IMR-90 (cell line): ENCODE measurements around the gene ADGRF5. TPM values are rescaled to one million over a fixed set of nuclear protein-coding genes. Genes with fewer than 3 reads are reported as not detected.
A peak's percentile ranks its signal among the peaks of the same experiment; 100 is the strongest.

Source experiments
- ATAC-seq: fragments of 200-7000 bp; cut with Tn5 transposase; 2 replicates; pipeline ENCODE4 v1.9.1; 2020; ENCODE audit warnings: low read depth, mild to moderate bottlenecking, moderate library complexity
- BruUV-seq: library from RNA; stranded (reverse); fragments of 400-500 nt; replicated peaks from 2 replicates; lab custom pipeline; 2021; lab: Mats Ljungman, UMichigan
- CTCF ChIA-PET: fragments of 300-600 bp; formaldehyde crosslinking; extraction: SDS; loops from one replicate; lab custom pipeline; 2021; ENCODE audit warnings: antibody characterized with exemption; lab: Yijun Ruan, JAX
- POLR2A ChIA-PET: fragments of 300-600 bp; sonication (Branson Sonifier 250); formaldehyde crosslinking; loops from one replicate; lab custom pipeline; 2022; ENCODE audit warnings: antibody characterized with exemption; ENCODE audit not compliant: unreplicated experiment; lab: Charles Lee
- DNase-seq: peaks from one replicate; pipeline ENCODE4 v3.0.0; 2013
- H2AFZ ChIP-seq: replicated peaks from 2 replicates; pipeline ENCODE3; 2013; ENCODE audit warnings: low read length, mild to moderate bottlenecking; ENCODE audit not compliant: poor library complexity
- H2AK5ac ChIP-seq: 2 replicates; pipeline ENCODE4 v1.6.1; 2013; ENCODE audit warnings: low read depth, low read length, inconsistent platforms
- H2AK9ac ChIP-seq: replicated peaks from 2 replicates; pipeline ENCODE3; 2013; ENCODE audit warnings: mild to moderate bottlenecking, low read depth, low read length, moderate library complexity; ENCODE audit not compliant: poor library complexity
- H2BK120ac ChIP-seq: 2 replicates; pipeline ENCODE4 v1.6.1; 2013; ENCODE audit warnings: low read depth, low read length, inconsistent platforms
- H2BK15ac ChIP-seq: 3 replicates; pipeline ENCODE4 v1.6.1; 2013; ENCODE audit warnings: low read depth, low read length, inconsistent platforms
- H2BK20ac ChIP-seq: 2 replicates; pipeline ENCODE4 v1.6.1; 2013; ENCODE audit warnings: low read depth, mild to moderate bottlenecking, inconsistent platforms, low read length, moderate library complexity
- H2BK5ac ChIP-seq: 2 replicates; pipeline ENCODE4 v1.6.1; 2013; ENCODE audit warnings: mild to moderate bottlenecking, low read depth, low read length, inconsistent platforms; ENCODE audit not compliant: poor library complexity, severe bottlenecking
- H3K14ac ChIP-seq: replicated peaks from 2 replicates; pipeline ENCODE4 v1.6.1; 2013; ENCODE audit warnings: low read depth, low read length, inconsistent platforms
- H3K18ac ChIP-seq: 2 replicates; pipeline ENCODE4 v1.6.1; 2013; ENCODE audit warnings: low read depth, low read length, control low read depth
- H3K23ac ChIP-seq: 2 replicates; pipeline ENCODE4 v1.6.1; 2013; ENCODE audit warnings: low read depth, low read length, inconsistent platforms
- H3K27ac ChIP-seq: 2 replicates; pipeline ENCODE4 v1.5.1; 2013; ENCODE audit warnings: mild to moderate bottlenecking, control low read depth, low read length; ENCODE audit not compliant: insufficient read depth
- H3K27me3 ChIP-seq: 2 replicates; pipeline ENCODE4 v1.6.1; 2013; ENCODE audit warnings: low read length; ENCODE audit not compliant: control insufficient read depth, insufficient read depth
- H3K36me3 ChIP-seq: 2 replicates; pipeline ENCODE4 v1.6.1; 2013; ENCODE audit warnings: low read length, mixed read lengths; ENCODE audit not compliant: control insufficient read depth, insufficient read depth
- H3K4ac ChIP-seq: 2 replicates; pipeline ENCODE4 v1.6.1; 2013; ENCODE audit warnings: low read depth, low read length, inconsistent platforms
- H3K4me1 ChIP-seq: 2 replicates; pipeline ENCODE4 v1.6.1; 2013; ENCODE audit warnings: low read length, mixed read lengths; ENCODE audit not compliant: control insufficient read depth, insufficient read depth
- H3K4me2 ChIP-seq: 2 replicates; pipeline ENCODE4 v1.6.1; 2013; ENCODE audit warnings: low read depth, mild to moderate bottlenecking, control low read depth, low read length, moderate library complexity
- H3K4me3 ChIP-seq: 2 replicates; pipeline ENCODE4 v1.5.1; 2013; ENCODE audit warnings: low read depth, mild to moderate bottlenecking, control low read depth, low read length, moderate library complexity; ENCODE audit not compliant: insufficient read depth
- H3K56ac ChIP-seq: 2 replicates; pipeline ENCODE4 v1.6.1; 2013; ENCODE audit warnings: low read length, inconsistent platforms; ENCODE audit not compliant: insufficient read depth; ENCODE audit errors: extremely low read depth
- H3K79me1 ChIP-seq, 2 experiments: 2 replicates each; pipeline ENCODE4 v1.6.1; 2013; ENCODE audit warnings: low read length in 2 of 2, inconsistent platforms in 1 of 2, low read depth in 1 of 2
- H3K9ac ChIP-seq: 2 replicates; pipeline ENCODE4 v1.6.1; 2013; ENCODE audit warnings: low read depth, low read length, control low read depth
- H3K9me1 ChIP-seq: 2 replicates; pipeline ENCODE4 v1.6.1; 2013; ENCODE audit warnings: low read length, inconsistent platforms; ENCODE audit not compliant: insufficient read depth
- H3K9me3 ChIP-seq: 2 replicates; pipeline ENCODE4 v1.6.1; 2013; ENCODE audit warnings: low read length; ENCODE audit not compliant: control insufficient read depth, insufficient read depth
- H4K20me1 ChIP-seq: 2 replicates; pipeline ENCODE4 v1.6.1; 2013; ENCODE audit warnings: low read length, inconsistent platforms; ENCODE audit not compliant: insufficient read depth
- H4K5ac ChIP-seq: 2 replicates; pipeline ENCODE4 v1.6.1; 2013; ENCODE audit warnings: mild to moderate bottlenecking, low read depth, low read length, control low read depth
- H4K8ac ChIP-seq, 2 experiments: 2 replicates each; pipeline ENCODE4 v1.6.1; 2013; ENCODE audit warnings: low read depth in 2 of 2, low read length in 2 of 2, control low read depth in 1 of 2, inconsistent platforms in 1 of 2
- H4K91ac ChIP-seq: 2 replicates; pipeline ENCODE4 v1.6.1; 2013; ENCODE audit warnings: low read depth, low read length, inconsistent platforms; ENCODE audit not compliant: insufficient read depth
- CEBPB ChIP-seq: IDR thresholded peaks from 2 replicates; pipeline ENCODE4 v1.6.1; 2012; ENCODE audit warnings: low read depth, low read length, improper control_type of control experiment
- RAD21 ChIP-seq: IDR thresholded peaks from 2 replicates; pipeline ENCODE4 v1.6.1; 2012; ENCODE audit warnings: low read length, improper control_type of control experiment
- SMC3 ChIP-seq: fragments of 150-350 bp; IDR thresholded peaks from 2 replicates; pipeline ENCODE4 v1.6.1; 2016; ENCODE audit warnings: low read depth, mild to moderate bottlenecking, antibody characterized with exemption, low read length, moderate library complexity
- WGBS, 2 experiments: methylation state at CpG; one replicate each; pipeline versions ENCODE4 v1.1.5 to v1.1.7; 2013; ENCODE audit warnings: missing lambda C conversion rate in 2 of 2; ENCODE audit not compliant: insufficient read length in 1 of 2; ENCODE audit errors: extremely low coverage in 2 of 2; 5-methylcytosine and 5-hydroxymethylcytosine counted together
- dilution Hi-C: fragments of 300-500 bp; cut with HindIII; formaldehyde crosslinking; loops from one replicate; pipeline ENCODE4 v1.14.3; 2018; ENCODE audit warnings: low sequenced_read_pairs; ENCODE audit not compliant: unreplicated experiment
- in situ Hi-C: fragments of 300-500 bp; cut with MboI; formaldehyde crosslinking; loops from 3 replicates; pipeline ENCODE4 v1.14.3; 2019; ENCODE audit warnings: low sequenced_read_pairs, inconsistent platforms, mixed read lengths
- intact Hi-C: fragments of 100-400 bp; cut with micrococcal nuclease; formaldehyde crosslinking; loops from 2 replicates; pipeline ENCODE4 v1.10.0; 2022
- polyA plus RNA-seq, 3 experiments: library from polyadenylated mRNA; depleted of rRNA; stranded (reverse); fragments of >200 nt; gene quantifications; 2 replicates each; pipeline ENCODE4 v1.2.3, GENCODE V29; 2012; ENCODE audit warnings: low replicate concordance in 1 of 3
- total RNA-seq: library from RNA; depleted of rRNA; stranded (reverse); fragments of >200 nt; gene quantifications from 2 replicates; pipeline ENCODE4 v1.2.3, GENCODE V29; 2012
- TF ChIP-seq, protein P1 (sequence below): conservative IDR thresholded peaks from 2 replicates; pipeline ENCODE4 v1.5.1; 2012; ENCODE audit warnings: mild to moderate bottlenecking, low read depth, low read length, improper control_type of control experiment

The ADGRF5 gene
- total and polyA plus RNA-seq, 2 of the 4 experiments (the other 2 are of a cell fraction) = not detected

DNA sequence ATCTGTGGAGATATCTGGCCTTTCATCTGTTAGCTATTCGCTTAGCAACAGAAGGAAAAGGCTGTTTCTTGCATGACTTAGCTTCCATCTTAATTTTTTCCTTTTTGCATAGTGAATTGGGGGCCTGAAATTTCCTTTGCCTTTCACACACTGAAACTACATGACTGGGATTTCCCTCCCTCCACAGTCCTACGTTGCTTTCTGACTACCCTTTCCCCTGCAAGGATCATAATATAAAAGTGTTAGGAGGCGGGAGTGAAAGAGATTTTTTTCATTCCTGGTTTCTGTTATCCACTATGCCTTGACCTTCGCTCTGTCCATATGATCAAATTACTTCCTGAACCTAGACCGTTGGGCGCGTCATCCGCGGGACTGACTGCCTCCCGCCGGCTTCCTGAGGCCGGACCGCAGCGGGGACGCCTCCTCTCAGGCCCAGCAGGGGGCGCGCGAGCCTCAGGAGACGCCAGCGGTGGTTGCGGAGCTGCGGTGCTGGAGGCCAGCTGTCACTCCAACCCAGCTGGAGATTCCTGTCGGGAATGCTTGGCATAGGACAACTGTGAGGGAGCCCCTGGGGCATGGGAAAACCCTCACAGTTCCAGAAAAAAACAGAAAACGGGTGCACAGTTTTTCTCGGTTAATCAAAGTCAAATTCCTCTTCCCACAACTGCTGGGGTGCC lies 72.9 kb downstream of the ADGRF5 start:
- H3K27me3 ChIP-seq = peaks cover 2% of the 10 kb centered on the region; the same call in 1 of the 2 replicates
- H2BK120ac ChIP-seq = no peak overlapping the region
- H2BK20ac ChIP-seq = no peak overlapping the region
- peak; percentile 55 for DNase-seq
- H4K8ac ChIP-seq = no peak overlapping the region
- no peaks in the 10 kb centered on the region for H3K36me3 ChIP-seq
- H4K5ac ChIP-seq = no peak overlapping the region
- peak; percentile 83 for TF ChIP-seq RAD21
- TF ChIP-seq SMC3 = peak; percentile 59
- TF ChIP-seq, protein P1, sequence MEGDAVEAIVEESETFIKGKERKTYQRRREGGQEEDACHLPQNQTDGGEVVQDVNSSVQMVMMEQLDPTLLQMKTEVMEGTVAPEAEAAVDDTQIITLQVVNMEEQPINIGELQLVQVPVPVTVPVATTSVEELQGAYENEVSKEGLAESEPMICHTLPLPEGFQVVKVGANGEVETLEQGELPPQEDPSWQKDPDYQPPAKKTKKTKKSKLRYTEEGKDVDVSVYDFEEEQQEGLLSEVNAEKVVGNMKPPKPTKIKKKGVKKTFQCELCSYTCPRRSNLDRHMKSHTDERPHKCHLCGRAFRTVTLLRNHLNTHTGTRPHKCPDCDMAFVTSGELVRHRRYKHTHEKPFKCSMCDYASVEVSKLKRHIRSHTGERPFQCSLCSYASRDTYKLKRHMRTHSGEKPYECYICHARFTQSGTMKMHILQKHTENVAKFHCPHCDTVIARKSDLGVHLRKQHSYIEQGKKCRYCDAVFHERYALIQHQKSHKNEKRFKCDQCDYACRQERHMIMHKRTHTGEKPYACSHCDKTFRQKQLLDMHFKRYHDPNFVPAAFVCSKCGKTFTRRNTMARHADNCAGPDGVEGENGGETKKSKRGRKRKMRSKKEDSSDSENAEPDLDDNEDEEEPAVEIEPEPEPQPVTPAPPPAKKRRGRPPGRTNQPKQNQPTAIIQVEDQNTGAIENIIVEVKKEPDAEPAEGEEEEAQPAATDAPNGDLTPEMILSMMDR = peak; percentile 90
- TF ChIP-seq CEBPB = no peak
- H3K4ac ChIP-seq = no peak overlapping the region
- H2AK9ac ChIP-seq = no peak overlapping the region
- no peak overlapping the region for H3K27ac ChIP-seq
- no peak overlapping the region for H3K4me3 ChIP-seq
- intact Hi-C loops (loop anchor here (1.0 to 5.0 kb wide), 3 partner anchors 142 to 463 kb away; no protein-coding TSS in a partner anchor), dilution Hi-C loops (no loop called here), in situ Hi-C loops (loop anchor here (10.0 to 25.0 kb wide), 2 partner anchors 196 to 463 kb away; partner anchors contain the start of genes ADGRF1 and TNFRSF21)
- H2AFZ ChIP-seq = peak overlapping the region; percentile 61
- peak; percentile 100 for ATAC-seq
- no TSS peak for BruUV-seq
- H3K4me1 ChIP-seq = no peaks in the 10 kb centered on the region
- 0% methylated on average over 1 of the region's 25 CpGs; no CpG with 5 or more reads in 1 of the 2 experiments for WGBS, 2 experiments
- H3K9me1 ChIP-seq = no peaks in the 10 kb centered on the region
- H3K56ac ChIP-seq = no peak overlapping the region
- H4K91ac ChIP-seq = no peak overlapping the region
- H2BK15ac ChIP-seq = no peak overlapping the region
- ChIA-PET CTCF (interaction anchor here (0.6 to 2.0 kb wide), 12 partner anchors 11 to 1098 kb away, joined by 3 to 11 read pairs (median 4); no protein-coding TSS in a partner anchor), POLR2A (no interaction called here)
- H2BK5ac ChIP-seq = no peak overlapping the region
- H4K20me1 ChIP-seq = no peaks in the 10 kb centered on the region
- peak overlapping the region; percentile 16; the same call in 1 of the 2 replicates for H3K4me2 ChIP-seq
- H3K18ac ChIP-seq = no peak overlapping the region
- no peak overlapping the region for H2AK5ac ChIP-seq
- H3K23ac ChIP-seq = no peak overlapping the region
- H3K9me3 ChIP-seq = no peaks in the 10 kb centered on the region
- no peak overlapping the region for H3K9ac ChIP-seq
- H3K14ac ChIP-seq = no peak overlapping the region
- H3K79me1 ChIP-seq = no peaks in the 10 kb centered on the region
